ENCODE results near the gene RNF220.

Gene RNF220

DNA sequence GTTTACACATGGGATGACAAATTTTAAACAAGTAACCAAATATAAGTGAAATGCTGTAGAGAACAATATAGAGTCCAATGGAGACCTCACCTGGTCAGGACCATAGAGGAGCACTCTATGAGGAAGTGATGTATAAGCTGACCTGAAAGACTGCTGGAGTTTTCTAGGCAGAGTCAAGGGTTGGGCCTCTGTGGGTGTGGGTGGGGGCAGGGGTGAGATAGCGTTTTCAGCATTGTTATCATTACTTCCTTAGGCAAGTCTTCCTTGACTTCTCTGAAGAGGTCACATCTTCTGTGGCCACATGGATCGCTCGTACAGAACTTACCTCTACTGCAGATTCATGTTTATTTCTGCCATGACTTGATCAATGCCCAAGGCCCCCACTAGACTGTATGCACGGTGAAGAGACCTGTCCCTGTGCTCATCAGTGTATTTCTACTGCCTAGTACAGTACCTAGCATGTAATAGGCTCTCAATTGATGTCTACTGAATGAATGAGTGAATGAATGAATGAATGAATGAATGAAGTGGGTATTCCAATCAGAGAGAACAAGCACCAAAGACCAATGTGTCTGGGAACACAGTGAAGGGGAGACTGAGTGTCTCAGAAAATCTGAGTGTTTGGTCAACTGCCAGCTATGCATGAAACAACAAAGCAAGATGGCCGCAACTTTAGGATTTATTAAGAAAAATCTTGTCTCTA lies 116.5 kb downstream of the RNF220 start:
- DNase-seq (ENCODE audit: low read depth, low spot score): no peak

DNA sequence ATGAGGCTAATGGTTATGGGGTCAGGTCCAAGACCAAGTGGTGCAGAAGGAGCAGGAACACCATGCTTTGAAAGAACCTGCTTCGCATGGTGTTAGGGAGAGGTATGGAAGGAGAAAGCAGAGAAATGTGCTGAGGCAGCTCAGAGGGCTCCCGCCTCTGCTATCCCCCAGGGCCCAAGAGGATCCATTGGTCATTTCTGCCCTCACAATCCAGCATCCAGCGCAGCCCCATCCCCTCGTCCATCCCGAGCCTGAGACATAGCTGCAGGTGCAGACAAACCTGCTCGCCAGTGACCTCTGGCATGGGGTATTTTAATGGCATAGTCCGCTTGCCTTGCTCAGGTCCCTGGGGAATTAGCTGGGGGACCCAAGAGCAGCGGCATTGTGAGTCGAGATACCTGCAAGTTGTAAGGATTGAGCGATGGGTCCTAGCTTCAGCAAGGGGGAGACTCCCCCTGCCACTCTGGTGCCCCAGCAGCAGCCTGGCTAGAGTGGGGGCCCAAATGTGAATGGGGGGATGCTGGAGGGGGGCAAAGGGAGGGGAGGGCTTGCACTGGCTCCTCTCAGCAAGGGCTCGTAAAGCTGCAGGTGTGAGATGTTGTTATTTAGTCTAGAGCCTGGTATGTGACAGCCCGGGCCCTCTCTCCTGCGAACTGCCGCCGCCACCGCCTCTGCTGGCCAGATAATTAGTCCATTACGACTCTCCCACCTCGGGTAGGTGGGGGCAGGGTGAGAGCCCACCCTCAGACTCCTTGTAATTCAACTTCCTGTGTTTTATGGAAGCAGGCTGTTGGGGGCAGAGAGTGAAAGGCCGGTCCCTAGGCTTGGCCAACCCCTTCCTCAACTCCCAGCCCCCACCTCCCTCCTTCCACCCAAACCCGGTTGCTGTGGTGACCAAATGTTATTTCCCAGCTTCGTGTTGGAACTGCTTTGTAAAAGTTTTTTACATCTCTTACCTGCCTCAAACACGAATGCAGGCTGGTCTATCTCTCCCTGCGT lies 118.8 kb downstream of the RNF220 start:
- peak; percentile 85 for DNase-seq (ENCODE audit: low read depth, low spot score)

DNA sequence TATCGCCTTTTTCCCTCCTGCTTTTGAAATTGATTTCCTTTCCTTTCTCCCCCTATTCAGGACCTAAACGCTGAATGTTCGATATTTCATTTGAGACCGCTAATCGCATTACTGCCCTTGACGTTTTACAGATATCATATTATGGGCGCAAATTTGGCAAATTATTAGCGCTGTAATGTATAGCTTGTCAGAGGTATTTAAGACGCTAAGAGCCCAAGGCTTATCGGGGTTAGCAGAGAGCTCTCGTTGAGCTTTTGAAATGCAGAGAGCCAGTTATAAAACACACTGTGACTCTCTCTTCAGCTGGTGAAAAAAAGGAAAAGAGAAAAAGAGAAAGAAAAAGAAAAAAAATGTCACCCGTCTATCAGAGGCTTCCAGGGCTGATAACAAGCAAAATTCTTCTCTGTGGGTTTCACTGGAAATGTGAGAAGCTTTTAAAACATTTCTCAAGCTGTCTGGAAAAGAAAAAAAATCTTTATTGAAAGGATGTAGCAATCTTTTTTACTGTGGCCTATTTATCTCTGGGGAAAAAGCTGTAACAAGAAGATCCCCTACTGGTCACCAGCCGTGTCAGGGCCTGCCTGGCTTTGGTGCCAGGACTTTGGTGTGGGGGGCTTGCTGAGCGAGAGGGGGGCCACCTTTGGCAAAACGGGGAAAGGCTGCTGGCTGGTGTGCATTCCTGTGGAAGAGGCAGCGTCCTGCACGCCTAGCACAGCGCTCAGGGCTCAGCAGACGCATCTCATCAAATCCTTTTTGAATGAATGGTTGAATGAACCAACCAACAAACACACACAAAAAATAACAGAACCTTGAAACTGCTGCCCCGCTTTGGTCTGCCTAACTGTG lies 119.8 kb downstream of the RNF220 start:
- DNase-seq (ENCODE audit: low read depth, low spot score): peak; percentile 27

DNA sequence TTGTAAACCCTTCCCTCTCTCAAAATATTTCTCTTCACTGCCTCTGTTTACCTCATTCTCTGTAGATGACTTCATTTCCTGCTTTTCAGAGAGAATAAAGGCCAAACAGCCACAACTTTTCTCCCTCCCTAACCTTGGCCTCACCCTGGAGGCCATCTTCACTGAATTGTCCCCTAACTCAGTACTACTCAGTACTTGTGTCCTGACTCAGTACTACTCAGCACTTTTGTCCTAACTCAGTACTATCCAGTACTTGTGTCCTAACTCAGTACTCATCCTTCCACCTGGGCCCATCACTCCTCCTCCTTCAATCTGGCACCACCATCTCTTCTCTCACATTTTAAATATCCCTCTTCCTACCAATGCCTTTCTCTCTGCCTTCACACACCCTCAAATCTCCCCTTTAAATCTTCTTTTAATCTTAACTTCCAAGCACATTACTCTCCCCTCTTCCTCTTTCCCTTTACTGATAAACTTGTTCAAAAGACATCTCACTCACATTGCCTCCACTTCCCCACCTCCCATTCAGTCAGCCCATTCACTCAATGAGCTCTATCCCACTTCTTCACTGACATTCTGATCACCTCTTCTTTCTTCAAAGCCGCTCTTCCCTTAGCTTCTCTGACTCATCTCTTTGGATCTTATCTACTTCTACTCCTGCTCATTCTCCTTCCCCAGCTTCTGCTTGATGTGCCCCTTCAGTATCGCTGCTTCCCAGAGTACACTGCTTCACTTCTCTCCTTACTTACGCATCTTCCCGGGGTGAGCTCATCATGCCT lies 121.4 kb downstream of the RNF220 start:
- no peak for DNase-seq (ENCODE audit: low read depth, low spot score)

GRCh38 chr1:44531785-44532566 lies 126.9 kb downstream of the RNF220 start:
- peak; percentile 23 for DNase-seq (ENCODE audit: low read depth, low spot score)

DNA sequence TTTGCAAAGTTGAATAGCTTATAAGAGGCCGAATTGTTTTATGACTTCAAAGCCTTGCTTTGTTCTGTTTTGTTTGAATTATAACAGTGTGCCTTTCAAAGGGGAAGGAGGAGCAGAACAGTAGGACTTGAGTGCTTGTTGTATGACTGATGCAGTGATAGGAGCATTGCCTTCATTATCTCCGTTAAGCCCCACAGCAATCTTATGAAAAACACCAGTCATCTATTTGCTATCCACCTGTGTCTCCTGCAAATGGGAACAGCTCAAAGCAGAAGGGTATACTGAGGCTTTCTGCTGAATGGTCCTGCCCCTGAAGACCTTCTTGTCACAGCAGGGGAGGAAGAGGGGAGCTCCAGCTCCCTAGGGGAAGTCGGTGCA lies 127.5 kb downstream of the RNF220 start:
- DNase-seq (ENCODE audit: low read depth, low spot score): no peak

- DNase-seq (ENCODE audit: low read depth, low spot score): no peak
Measured at GRCh38 chr1:44534771-44535170, 129.7 kb downstream of the RNF220 start.

GRCh38 chr1:44536357-44537209 lies 131.5 kb downstream of the RNF220 start:
- DNase-seq (ENCODE audit: low read depth, low spot score): no peak

DNA sequence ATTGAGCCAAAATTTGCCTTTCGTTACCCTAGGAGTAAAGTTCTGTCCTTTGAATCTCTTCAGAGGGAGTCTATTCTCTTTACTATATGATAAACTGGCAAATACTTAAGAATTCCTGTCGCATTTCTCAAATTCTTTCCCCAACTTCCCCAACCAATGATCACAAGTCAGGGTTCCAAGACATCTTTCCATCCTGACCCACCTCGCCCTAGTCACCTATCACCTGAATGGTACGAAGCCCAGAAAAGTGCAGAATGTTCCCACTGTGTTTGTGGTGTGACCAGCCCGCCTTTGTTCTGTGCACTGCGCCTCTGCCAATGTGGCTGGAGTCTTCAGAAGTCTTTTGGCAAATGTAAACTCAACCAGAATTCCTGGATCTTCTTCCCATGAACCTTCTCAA lies 132.5 kb downstream of the RNF220 start:
- no peak for DNase-seq (ENCODE audit: low read depth, low spot score)

- DNase-seq (ENCODE audit: low read depth, low spot score): no peak
Measured at GRCh38 chr1:44537956-44538355, 132.9 kb downstream of the RNF220 start.

DNA sequence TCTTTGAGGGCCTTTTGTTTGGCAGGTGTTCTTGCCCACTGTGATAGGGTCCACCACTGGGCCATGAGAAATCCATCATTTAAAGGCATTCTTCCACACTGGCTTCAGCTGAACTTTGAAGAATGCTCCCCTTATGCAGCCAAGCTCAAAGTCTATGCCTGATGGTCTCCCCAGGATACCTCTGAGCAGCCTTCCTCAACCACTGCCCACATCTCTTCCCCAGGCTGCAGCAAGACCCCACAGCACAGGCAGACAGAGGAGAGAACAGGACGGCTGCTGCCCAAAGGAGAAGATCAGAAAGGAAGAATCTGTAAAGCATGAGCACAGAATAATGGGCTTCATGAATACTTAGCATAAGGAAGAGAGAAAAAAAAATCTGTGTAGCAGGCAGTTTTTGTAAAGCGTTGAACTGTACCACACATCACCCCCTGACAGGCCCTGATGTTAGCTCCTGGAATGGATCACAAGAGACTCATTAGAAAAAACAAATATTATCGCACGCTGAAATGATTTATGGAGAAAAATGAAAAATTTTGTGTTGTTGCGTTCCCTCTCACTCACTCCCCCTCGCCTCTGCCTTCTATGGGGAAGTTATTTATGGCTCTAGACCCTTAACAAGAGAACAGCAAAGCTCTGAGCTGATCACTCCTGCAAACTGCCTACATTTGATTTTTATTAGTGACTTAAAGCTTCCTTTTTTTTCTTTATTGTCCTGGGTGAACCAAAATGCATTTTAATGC lies 135.1 kb downstream of the RNF220 start:
- DNase-seq (ENCODE audit: low read depth, low spot score): no peak

GRCh38 chr1:44542420-44543063 lies 137.5 kb downstream of the RNF220 start:
- no peak for DNase-seq (ENCODE audit: low read depth, low spot score)

GRCh38 chr1:44543064-44543744 lies 138.1 kb downstream of the RNF220 start:
- peak; percentile 89 for DNase-seq (ENCODE audit: low read depth, low spot score)

DNA sequence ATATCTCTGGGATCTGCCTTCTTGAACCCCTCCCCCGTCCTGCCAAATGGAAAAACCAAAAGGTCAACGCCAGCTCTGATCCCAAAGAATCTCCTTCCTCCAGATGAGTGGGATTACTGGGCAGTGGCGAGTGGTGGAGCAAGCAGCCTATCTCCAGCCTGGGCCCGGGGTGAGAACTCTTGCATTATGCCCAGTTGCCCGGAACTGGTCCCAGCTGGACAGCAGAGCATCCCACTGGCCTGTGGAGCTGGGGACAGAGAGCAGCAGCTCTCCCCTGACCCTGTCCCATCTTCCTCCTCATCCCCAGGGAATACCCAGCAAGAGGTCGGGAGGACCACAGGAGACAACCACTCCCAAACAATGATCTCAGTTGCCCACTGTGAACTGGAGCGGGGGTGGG lies 138.7 kb downstream of the RNF220 start:
- peak; percentile 49 for DNase-seq (ENCODE audit: low read depth, low spot score)

GRCh38 chr1:44544960-44545359 lies 139.9 kb downstream of the RNF220 start:
- DNase-seq (ENCODE audit: low read depth, low spot score): no peak

GRCh38 chr1:44545961-44546360 lies 140.9 kb downstream of the RNF220 start:
- DNase-seq (ENCODE audit: low read depth, low spot score): no peak

DNA sequence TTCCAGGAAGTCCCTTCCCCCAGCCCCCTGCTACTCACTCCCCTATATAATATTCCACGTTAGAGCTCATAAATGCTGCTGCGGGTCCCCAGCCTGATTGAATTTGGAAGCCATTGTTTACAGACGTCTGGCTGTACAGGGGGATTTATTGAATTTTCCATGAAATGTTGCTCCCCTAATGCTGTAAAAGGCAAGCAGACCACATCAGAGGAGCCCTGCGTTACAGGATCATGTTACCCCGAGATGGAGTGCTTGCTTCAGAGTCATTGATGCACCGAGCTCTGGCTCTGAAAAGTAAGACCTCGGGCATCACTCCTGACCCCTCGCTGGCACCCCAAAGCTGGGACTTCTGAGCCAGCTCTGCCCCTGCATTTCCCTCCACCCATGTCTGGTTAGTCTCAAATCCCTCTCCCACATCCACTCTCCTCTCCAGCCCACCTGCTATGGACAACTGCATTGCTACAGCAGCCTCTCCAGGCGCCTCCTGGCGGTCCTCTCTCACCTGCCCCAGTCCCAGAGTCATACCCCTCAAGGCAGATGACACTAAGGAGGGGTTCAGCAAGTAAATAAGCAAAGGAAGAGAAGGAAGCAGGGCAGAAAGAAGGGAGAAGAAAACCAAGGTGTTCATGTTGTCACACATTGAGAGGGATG lies 141.5 kb downstream of the RNF220 start:
- no peak for DNase-seq (ENCODE audit: low read depth, low spot score)
